Measurements from ENCODE around the gene SUSD3. TPM values are rescaled to one million over a fixed set of nuclear protein-coding genes. Genes with fewer than 3 reads are reported as not detected.

Gene SUSD3
- total RNA-seq, 1 donor from 2014 or later, result not detected

DNA sequence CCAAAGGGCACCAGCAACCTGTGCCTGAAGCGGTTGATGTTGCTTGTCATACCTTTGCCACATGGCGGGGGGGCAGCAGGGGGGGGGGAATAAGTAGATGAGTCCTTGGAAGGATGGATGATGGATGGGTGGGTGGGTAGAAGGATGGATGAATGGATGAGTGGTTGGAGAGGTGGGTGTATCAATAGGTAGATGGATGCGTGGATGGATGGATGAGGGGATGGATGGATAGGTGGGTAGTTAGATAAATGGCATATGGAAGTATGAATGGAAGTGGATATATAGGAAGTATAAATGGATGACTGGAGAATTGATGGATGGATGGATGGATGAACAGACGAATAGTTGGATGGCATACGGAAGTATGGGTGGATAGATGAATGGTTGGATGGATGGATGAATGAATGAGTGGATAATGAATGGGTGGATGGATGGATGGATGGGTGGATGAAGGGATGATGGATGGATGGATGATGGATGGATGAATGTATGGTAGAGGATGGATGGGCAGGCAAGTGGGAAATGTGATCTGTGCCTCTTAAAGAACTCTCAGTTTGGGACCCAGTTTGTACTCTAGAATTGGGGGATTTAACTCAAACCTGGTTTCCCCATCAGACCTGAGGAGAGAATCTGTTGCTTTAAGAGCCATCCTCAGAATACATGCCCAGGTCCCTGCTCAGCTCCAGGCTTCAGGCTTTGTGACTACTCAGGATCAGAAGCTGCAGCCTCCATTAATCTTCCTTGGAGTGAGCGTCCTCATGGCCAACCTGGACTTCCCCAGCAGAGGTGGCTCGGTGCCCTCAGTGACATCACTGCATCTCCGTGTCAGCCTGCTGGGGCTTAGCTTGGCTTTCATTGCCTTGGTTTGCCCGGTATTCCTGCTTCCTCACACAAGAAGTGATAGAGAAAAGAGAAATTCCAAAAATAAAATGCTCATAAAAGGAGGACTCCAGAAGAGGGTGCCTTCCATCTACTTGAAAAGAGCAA is 27.6 kb upstream of the SUSD3 start:
- DNase-seq, result no peak

DNA sequence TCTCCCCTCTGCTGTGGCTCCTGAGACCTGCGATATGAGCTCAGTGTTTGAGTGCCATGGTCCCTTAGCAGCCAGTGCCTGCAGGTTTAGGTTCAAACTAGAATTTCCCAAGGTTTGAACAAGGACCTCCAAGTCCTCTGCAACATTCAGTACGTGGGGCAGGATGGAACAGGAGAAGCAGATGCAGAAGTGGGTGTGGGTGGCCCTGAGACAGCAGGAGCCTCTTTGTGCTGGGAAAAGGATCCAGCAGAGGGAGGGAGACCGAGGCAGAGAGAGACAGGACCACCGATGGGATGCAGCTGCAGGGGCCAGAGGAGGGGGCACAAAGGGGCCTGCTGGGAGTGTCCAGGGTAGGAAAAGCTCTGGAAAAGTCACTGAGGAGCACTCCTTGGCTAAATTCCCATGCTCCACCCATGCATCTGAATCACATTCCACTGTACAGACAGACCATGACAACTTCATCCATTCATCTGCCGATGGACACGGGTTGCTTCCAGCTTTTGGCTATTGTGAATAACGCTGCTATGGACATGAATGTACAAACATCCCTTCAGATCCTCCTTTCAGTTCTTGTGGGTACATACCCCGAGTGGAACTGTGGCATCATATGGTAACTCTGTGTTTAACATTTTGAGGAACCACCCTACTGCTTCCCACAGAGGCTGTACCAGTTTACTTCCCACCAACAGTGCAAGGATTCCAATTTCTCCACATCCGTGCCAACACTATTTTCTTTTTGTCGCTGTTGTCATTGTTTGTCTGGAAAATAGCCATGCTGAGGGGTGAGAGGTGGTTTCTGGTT is 26.7 kb upstream of the SUSD3 start:
- no peak for DNase-seq

DNA sequence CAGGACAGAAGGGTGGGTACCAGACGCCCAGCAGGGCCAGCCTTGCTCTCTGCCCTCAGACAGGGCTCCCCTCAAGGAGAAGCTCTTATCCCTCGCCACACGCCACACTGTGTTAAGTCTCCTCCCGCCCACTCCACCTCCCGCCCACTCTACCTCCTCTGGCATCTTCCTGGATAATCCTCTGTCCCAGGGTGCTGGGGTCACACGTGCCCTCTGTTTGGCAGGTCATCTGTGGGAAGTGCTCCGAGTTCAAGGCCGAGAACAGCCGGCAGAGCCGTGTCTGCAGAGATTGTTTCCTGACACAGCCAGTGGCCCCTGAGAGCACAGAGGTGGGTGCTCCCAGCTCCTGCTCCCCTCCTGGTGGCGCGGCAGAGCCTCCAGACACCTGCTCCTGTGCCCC is 26.0 kb upstream of the SUSD3 start:
- no peak for DNase-seq

DNA sequence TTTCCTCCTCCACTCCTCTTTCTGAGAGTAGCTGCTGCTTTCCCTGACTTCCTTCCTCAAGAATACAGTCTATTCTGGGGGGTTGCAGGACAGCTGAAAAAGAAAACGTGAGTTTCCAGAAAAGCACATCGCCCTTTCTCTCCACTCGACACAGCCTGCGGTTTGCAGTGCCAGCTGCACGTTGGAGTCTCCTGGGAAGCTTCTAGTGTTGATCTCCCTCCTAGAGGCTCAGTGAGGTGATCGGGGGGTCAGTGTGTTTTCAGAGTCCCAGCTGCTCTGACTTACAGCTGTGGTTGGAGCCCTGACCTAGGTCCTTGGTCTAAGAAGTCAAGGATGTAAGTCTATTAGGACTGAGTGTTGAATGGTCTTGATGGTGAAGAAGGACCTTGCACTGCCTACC is 25.0 kb upstream of the SUSD3 start:
- no peak for DNase-seq

DNA sequence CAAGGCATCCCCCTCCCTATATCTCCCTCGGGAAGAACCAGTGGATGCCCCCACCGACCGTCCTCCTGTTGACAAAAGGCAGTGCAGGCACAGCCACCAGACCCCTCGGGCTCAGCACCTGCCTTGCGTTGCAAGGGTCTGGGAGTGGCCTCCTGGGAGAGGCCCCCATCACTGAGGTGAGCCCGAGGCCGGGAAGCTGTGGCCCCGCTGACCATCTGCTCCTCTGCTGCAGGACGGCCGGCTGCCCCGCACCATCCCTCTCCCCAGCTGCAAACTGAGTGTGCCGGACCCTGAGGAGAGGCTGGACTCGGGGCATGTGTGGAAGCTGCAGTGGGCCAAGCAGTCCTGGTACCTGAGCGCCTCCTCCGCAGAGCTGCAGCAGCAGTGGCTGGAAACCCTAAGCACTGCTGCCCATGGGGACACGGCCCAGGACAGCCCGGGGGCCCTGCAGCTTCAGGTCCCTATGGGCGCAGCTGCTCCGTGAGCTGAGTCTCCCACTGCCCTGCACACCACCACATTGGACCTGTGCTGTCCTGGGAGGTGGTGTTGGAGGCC is 23.3 kb upstream of the SUSD3 start:
- no peak for DNase-seq

DNA sequence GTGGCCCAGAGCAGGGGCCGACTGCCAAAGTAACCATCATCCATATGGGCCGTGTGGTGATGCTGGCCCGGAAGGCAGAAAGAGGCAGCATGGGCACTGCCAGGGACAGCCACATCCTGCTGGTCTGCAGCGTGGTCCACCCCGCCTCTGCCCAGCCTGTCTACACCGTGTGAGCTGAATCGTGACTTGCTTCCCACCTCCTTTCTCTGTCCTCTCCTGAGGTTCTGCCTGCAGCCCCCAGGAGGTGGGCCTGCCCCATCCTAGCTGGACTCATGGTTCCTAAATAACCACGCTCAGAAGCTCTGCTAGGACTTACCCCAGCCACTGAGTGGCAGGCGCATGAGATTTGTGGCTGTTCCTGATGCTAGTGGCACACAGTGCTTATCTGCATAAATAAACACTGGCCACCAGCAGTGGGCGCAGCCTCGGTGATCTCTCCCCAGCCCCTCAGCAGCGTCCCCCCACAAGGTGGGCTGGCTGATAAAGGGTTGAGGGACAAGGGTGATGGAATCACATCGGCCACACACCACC is 22.6 kb upstream of the SUSD3 start:
- no peak for DNase-seq

DNA sequence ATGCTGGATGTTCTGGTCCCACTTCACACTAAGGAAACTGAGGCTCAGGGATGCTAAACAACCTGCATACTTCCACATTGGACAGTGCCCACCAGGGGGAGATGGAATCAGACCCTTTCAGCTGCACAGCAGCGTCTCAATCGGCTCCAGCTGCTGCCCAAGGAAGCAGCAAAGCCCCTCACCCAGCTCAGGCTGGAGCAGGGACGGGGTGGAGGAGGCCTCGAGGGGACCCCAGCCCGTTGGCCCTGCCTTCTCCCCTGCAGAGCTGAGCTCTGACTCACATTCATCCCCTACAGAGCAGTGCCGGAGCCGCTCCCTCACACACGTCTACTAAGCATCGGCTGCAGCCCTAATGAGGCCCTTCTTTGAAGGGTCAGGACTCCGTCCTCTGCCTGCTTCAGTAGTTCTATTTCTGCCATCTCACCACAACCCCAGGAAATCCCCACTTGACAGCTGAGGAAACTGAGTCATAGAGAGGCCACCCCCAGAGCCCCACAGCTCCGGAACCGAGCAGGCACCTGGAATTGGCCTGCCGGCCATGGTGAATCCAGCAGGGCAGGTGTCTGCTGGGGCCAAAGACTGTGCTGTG is 21.5 kb upstream of the SUSD3 start:
- DNase-seq, result no peak

DNA sequence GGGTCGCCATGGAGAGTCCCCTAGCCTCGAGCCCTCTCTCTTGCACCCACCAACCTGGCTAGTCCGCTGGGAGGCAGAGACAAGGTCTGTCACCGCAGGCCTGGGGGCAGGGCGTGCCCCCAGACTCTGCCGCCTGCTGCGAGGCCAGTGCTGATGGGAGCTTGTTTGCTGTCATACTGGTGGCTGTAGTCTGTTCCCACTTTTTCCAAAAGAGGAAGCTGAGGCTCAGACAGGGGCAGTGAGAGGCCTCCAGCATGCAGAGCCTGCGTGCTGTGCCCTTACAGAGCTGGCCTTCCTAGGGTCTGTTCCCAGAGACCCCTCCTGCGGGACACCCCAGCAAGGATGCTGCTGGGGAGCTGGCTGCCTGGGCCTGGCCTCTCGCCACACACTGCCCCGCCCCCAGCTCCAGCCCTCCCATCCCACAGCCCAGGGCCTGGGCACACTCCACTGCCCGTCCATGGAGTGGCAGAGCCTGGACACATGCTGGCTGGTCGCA is 21.0 kb upstream of the SUSD3 start:
- DNase-seq, result no peak

DNA sequence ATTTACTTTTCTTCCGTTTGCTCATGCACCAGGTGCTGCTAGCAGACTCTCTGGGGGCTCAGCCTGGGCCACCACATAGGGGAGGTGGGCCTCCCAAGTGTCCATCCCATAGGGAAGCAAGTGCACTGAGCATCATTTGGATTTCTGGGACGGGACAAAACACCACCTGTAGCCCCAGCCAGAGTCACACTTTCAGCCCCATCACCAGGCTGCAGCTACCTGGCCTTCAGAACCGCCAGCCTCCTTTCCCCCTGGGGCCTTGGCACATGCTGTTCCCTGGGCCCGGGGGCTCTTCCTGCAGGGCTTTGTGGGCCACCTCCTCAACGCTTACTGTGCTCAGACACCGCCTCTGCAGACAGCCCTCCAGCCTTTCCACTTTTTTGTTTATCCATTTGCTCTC is 19.6 kb upstream of the SUSD3 start:
- no peak for DNase-seq

DNA sequence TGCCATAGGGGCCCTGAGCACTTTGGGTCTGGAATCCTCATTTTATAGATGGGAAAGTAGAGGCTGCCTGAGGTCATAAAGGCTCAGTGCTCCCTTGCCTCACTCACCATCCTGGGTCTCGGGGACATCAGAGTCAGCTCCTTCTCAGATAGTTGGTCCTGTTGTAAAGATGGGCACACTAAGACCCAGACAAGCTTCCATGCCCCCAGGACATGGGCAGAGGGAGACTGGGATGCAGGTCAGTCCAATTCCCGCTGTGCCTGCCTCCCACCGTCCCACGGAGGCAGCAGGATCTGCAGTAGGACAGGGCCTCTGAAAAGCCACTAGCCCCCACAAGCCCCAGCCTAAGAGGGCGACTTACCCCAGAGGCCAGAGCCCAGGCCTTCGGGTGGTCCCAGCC is 19.0 kb upstream of the SUSD3 start:
- DNase-seq, result no peak

DNA sequence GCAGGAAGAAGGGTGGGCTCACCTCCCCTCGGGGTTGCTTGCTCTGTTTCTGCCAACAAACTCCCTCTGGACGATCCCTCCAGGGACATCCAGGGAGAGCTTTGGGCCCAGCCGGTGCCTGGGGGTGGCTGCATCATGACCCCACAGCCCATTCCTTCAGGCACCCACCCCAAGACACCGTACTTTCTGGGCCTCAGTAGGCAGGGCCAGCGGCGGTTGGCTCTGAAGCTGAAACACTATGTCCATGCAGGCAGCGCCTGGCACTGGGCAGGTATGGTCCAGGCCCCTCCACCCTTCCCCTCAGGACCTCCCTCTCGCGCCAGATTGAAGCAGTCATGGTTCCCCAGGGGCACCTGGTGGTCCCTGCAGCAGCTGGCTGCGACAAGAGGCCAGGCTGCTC is 18.5 kb upstream of the SUSD3 start:
- no peak for DNase-seq

DNA sequence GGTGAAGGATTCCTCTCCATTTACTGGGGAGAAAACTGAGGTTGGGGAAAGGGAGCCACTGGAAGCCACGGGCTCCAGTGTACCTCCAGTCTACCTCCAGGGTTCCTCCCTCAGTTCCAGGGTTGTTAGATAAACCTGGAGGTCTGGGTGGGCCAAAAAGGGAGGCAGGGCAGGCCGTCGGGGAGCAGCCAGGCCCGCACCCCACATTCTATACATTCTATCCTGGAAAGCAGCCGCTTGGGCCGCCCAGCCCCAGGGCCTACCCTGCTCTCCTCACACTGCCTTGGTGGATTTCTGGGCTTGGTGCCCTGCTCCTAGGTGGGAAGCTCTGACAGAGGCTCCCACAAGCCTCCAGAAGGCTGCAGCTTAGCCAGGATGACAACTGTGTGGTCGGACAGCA is 18.1 kb upstream of the SUSD3 start:
- no peak for DNase-seq

DNA sequence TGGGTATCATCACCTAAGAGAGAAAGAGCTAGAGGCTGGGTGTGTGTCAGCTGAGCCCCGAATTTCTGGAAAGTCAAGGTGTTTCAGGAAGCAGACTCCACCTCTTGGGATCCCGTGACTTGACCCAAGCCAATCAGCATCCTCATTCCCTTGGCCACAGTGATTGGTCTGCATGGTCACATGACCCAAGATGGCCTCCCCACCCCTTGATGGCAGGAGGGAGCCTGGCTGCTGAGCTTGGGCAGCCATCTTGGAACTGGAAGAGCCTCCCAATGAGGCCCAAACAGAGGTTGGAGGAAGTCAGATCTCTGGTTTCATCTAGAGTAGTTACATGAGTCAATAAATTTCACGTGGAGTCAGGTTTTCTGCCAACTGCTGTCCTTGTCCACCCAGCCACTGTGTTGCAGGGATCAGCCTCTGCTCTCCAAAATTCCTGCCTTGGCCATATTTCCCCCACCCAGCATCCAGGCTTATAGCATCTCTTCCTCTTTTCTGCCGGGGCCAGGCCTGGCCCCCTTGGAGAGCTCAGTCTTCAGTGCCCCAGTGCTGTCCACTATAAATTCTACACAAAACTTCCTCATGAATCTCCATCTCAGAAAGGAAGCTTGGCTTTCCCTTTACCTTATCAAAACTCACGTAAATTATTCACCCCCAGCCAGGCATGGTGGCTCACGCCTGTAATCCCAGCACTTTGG is 17.2 kb upstream of the SUSD3 start:
- DNase-seq, result no peak

DNA sequence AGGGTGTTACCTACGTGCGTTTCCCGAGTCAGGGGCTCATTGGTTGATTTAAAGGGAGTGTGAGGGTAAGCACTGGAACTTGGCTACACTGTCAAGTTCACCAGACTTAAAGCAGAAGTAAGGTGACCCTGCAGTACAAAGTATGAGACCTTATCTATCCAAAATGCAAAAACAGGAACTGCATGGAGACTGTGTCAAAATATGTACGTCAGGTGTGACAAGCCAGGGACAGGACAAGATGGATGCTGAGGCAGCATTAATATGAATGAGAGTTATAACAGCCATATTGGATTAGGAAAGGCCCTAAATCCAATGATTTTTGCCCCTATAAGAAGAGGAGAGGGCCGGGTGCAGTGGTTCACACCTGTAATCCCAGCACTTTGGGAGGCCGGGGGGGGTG is 15.4 kb upstream of the SUSD3 start:
- no peak for DNase-seq

DNA sequence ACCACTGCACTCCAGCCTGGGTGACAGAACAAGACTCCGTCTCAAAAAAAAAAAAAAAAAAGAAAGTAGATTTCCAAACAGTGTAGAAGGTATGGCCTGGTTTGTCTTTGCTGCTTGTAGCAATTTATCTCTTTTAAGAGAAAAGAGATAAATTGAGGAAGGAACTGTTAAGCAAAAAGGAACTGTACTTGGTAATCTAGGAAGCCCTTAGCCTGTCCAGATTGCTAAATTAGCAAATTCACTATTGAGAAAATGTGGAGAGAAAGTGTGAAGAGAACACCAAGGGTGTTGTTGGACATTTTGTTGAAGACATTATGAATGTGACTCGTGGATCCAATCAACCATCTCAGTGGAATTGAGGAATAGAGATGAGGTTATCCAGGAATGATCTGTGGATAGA is 13.0 kb upstream of the SUSD3 start:
- DNase-seq, result no peak

DNA sequence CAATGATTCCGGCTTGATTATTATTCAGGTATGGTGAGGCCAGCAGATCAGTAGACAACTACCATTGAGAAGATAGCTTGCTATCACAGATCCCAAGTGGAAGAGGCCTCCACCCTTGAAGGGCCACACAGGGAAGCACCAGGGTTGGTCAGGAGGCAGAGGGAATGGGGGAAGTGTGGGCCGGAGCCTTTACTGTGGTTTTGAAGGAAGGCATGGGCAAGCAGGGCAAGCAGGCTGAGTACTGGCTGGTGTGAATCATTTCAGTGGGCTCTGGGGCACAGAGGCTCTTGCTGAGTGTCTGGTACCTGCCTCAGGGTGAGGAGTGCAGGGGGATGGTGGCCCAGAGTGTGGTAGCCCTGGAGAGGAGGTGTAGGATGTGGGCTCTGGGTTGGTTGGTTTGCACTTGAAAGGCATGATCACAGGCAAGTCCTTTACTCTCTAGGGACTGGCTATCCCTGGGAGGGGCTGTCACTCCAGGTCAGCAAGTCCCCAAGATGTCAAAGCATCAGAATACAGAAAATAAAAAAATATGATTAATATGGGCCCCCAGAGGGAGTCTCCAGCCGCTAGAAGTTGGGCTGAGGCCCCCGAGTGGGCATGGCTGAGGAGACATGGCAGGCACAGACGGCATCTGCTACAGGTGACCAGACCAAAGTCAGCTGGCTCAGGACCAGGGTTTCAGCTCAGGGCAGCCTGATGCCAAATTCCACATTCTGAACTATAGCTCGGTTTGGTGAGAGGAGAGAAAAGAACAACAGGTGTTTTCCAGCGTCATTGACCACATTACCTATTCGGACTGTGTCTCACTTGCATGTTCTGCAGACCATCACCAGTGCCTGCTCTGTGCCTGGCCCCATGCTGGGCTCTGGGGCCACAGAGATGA is 9.7 kb upstream of the SUSD3 start:
- DNase-seq, result no peak

DNA sequence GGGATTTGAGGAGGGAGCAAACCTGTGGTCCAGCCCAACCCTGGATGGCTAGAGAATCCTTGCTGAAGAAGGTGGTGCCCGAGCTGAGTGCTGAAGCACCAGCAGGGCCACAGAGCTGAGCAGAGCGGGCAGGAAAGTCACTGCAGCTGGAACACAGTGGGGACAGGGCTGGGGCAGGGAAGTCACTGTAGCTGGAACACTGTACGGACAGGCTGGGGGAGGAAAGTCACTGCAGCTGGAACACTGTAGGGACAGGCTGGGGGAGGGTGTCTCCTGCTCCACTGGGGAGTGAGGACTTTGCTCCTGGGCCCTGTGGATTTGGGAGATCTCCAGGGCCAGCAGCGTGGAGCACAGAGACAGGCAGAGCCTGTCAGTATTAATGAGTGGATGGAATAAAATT is 9.0 kb upstream of the SUSD3 start:
- no peak for DNase-seq

DNA sequence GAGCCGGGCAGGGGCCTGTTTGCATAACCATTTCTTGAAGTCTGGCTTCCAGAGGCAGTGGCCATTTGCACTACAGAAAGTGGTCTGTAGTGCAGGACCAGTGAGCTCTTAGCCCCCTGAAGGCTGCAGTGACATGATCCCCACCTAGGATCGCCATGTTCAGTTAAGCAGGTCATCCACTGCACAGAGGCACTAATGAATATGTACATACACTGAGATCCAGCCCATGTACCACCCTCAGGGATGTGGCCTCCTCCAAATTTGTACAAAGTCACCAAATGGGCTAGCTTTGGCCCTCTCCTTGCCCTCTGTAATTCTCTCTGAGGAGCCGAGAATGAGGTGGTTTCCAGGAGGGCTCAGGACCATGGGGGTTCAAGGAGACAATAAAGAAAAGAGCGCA is 8.3 kb upstream of the SUSD3 start:
- no peak for DNase-seq

DNA sequence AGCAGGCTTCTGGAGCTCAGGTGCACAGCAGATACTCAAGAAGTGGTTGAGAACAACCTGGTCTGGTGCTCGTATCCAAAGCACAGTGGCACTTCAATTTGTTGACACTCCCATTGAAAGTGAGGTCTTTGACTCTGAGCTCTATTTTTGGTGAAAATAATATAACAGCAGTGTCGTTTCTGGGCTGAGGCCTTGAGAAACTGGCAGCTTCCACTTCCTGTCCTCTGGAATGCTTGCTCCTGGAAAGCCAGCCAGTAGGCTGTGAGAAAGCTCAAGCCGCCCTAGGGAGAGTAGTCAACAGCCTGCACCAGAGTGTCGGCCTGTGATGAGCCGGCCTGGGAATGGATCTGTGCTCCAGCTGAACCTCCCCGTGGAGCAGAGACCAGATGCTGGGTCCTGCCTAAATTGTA is 6.8 kb upstream of the SUSD3 start:
- no peak for DNase-seq

DNA sequence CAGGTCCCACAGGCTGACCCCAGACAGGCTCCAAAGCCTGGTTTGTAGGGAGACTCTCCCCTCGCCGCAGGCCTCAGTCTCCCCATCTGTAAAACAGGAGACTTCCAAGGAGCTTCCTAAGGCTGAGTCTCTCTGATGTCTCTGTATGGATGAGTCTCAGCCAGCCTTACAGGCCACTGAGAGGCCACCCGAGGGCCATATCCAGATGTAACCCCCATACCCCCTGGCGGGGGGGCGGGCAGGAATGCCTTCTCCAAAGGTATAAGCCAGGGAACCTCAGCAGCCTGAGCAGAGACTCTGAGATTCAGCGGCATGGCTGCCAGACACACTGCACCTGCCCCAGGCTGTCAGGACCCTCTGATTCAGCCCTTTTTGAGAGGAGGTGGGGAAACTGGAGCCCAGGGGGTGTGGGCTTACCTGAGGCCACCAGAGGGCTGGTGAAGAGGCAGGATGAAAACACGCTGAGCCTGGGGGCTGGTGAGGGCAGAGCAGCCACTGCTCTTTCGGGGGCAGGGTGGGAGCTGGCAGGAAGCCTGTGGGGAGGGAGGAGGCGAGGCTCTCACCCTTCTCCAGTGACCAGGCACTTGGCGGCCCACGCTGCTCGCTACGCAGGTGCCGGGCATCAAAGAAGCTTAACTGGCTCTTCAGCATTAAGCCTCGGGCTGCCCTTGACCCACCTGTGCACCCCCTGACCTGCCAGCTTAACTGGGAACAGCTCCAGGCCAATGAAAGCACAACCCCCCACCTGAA is 5.5 kb upstream of the SUSD3 start:
- DNase-seq, result no peak
